ENCODE data around the gene C21orf91. TPM values are rescaled to one million over a fixed set of nuclear protein-coding genes. Genes with fewer than 3 reads are reported as not detected.
A peak's percentile ranks its signal among the peaks of the same experiment; 100 is the strongest.

C21orf91 gene
- total RNA-seq, 1 experiment from 2014 or later, result 22.1 TPM

DNA sequence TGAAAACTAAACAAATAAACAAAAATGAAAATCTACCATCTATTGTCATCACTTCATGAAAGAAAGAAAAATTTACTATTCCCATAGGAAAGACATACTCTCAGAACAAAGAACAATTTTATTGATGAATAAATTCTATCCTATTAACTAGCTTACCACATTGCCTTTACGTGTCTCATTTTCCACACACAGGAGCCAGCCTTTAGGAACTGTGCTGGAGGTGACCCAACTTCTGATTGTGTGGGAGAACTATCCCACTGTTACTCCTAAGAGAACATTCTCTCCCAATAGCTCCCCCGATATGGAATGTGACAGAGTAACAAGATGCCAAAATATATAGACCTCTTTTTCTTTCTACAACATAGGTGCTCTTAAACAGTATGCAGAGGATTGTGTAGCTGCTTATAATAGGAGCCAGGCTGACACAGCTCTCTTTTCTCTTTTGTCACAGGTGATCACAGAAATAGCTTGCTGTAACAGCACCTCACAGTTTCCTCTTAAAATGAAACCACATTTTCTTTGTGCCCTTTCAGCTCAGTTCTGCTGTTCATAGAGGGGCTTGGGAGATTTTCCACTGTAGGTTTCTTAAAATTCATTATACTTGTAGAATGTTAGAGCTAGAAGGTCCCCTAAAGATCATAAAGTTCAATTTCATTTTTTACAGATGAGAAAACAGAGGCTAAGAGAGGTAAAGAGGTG lies 35.5 kb downstream of the C21orf91 start:
- H3K9me3 Mint-ChIP-seq (ENCODE audit: unreplicated experiment), result no peaks in the 10 kb centered on the region
- TF ChIP-seq, protein P1, sequence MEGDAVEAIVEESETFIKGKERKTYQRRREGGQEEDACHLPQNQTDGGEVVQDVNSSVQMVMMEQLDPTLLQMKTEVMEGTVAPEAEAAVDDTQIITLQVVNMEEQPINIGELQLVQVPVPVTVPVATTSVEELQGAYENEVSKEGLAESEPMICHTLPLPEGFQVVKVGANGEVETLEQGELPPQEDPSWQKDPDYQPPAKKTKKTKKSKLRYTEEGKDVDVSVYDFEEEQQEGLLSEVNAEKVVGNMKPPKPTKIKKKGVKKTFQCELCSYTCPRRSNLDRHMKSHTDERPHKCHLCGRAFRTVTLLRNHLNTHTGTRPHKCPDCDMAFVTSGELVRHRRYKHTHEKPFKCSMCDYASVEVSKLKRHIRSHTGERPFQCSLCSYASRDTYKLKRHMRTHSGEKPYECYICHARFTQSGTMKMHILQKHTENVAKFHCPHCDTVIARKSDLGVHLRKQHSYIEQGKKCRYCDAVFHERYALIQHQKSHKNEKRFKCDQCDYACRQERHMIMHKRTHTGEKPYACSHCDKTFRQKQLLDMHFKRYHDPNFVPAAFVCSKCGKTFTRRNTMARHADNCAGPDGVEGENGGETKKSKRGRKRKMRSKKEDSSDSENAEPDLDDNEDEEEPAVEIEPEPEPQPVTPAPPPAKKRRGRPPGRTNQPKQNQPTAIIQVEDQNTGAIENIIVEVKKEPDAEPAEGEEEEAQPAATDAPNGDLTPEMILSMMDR (IDR thresholded peaks at IDR 0.05; ENCODE audit: unreplicated experiment), result no peak
- no TSS peak for BruUV-seq (replicated peaks)
- intact Hi-C loops (cut with micrococcal nuclease), result no loop called here
- H3K27ac Mint-ChIP-seq (ENCODE audit: low read depth, unreplicated experiment), result no peak overlapping the region
- H3K4me3 Mint-ChIP-seq (ENCODE audit: unreplicated experiment), result no peak overlapping the region
- no peaks in the 10 kb centered on the region for H3K27me3 Mint-ChIP-seq (ENCODE audit: insufficient read depth, unreplicated experiment)
- ChIA-PET CTCF (interaction anchor here (0.8 kb wide), 1 partner anchor 141 kb away, joined by 3 read pairs; no protein-coding TSS in a partner anchor), POLR2A (interaction anchor here (1.0 to 1.2 kb wide), 3 partner anchors 16 to 109 kb away, joined by 3 to 4 read pairs (median 3); no protein-coding TSS in a partner anchor)
- H3K36me3 Mint-ChIP-seq (ENCODE audit: insufficient read depth, unreplicated experiment), result peaks cover 41% of the 10 kb centered on the region
- no peak for DNase-seq (ENCODE audit: unreplicated experiment)
- peaks cover 9% of the 10 kb centered on the region for H3K4me1 Mint-ChIP-seq (ENCODE audit: insufficient read depth, unreplicated experiment)

DNA sequence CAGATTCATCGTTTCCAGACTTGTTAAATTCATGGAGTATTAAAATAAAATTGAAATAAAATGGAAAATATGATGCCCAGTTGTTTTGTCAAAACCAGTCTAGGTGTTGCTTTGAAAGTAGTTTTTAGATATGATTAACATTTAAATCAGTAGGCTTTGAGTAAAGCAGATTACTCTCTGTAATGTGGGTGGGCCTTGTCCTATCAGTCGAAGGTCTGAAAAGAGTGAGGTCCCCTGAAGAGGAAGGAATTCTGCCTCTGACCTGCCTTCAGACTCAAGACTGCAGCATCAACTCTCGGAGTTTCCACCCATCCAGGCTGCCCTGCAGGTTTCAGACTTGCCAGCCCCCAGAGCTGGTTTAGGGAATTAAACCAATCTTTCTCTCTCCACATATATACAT lies 36.2 kb downstream of the C21orf91 start:
- BruUV-seq (replicated peaks), result no TSS peak
- intact Hi-C loops (cut with micrococcal nuclease), result no loop called here
- H3K9me3 Mint-ChIP-seq (ENCODE audit: unreplicated experiment), result no peaks in the 10 kb centered on the region
- DNase-seq (ENCODE audit: unreplicated experiment), result no peak
- peak overlapping the region; percentile 16 for H3K27ac Mint-ChIP-seq (ENCODE audit: low read depth, unreplicated experiment)
- H3K4me1 Mint-ChIP-seq (ENCODE audit: insufficient read depth, unreplicated experiment), result peaks cover 9% of the 10 kb centered on the region
- POLR2A ChIA-PET, result interaction anchor here (1.2 to 1.7 kb wide), 2 partner anchors 94 to 108 kb away, joined by 4 to 5 read pairs; no protein-coding TSS in a partner anchor
- H3K36me3 Mint-ChIP-seq (ENCODE audit: insufficient read depth, unreplicated experiment), result peaks cover 41% of the 10 kb centered on the region
- CTCF ChIA-PET, result no interaction called here
- TF ChIP-seq, protein P1 (IDR thresholded peaks at IDR 0.05; ENCODE audit: unreplicated experiment), result no peak
- H3K4me3 Mint-ChIP-seq (ENCODE audit: unreplicated experiment), result no peak overlapping the region
- H3K27me3 Mint-ChIP-seq (ENCODE audit: insufficient read depth, unreplicated experiment), result no peaks in the 10 kb centered on the region

GRCh38 chr21:17782051-17782450 lies 37.1 kb downstream of the C21orf91 start:
- Mint-ChIP-seq H3K27ac (ENCODE audit: low read depth, unreplicated experiment) (no peak overlapping the region), H3K4me1 (ENCODE audit: insufficient read depth, unreplicated experiment) (peaks cover 9% of the 10 kb centered on the region), H3K27me3 (ENCODE audit: insufficient read depth, unreplicated experiment) (no peaks in the 10 kb centered on the region), H3K9me3 (ENCODE audit: unreplicated experiment) (no peaks in the 10 kb centered on the region), H3K36me3 (ENCODE audit: insufficient read depth, unreplicated experiment) (peaks cover 35% of the 10 kb centered on the region), H3K4me3 (ENCODE audit: unreplicated experiment) (no peak overlapping the region)
- BruUV-seq (replicated peaks), result no TSS peak
- intact Hi-C loops (cut with micrococcal nuclease), result no loop called here
- no peak for DNase-seq (ENCODE audit: unreplicated experiment)
- TF ChIP-seq, protein P1 (IDR thresholded peaks at IDR 0.05; ENCODE audit: unreplicated experiment), result no peak
- ChIA-PET CTCF (interaction anchor here (1.0 kb wide), 1 partner anchor 93 kb away, joined by 4 read pairs; no protein-coding TSS in a partner anchor), POLR2A (interaction anchor here (1.3 to 1.9 kb wide), 6 partner anchors 9 to 93 kb away, joined by 3 to 8 read pairs (median 4); no protein-coding TSS in a partner anchor)

DNA sequence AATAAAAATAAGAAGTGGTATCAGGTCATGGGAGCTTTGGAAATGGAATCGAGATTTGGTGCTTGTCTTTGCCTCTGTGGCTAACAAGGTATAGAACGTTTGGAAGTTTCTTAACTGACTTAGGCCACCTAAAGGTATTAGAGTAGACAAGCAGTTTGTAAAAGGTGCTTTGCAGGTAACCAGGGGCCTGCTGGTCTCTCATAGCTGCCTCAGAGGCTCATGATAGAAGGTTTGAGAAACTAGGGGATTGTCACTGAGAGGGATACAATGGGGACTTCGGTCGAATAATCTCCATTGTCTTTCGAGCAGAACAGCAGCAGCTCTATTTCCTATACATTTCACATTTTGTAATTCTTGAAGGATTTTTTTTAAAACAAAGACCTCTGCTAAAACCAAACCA lies 37.6 kb downstream of the C21orf91 start:
- H3K27ac Mint-ChIP-seq (ENCODE audit: low read depth, unreplicated experiment), result no peak overlapping the region
- no peaks in the 10 kb centered on the region for H3K9me3 Mint-ChIP-seq (ENCODE audit: unreplicated experiment)
- no peak overlapping the region for H3K4me3 Mint-ChIP-seq (ENCODE audit: unreplicated experiment)
- BruUV-seq (replicated peaks), result no TSS peak
- DNase-seq (ENCODE audit: unreplicated experiment), result no peak
- no peaks in the 10 kb centered on the region for H3K27me3 Mint-ChIP-seq (ENCODE audit: insufficient read depth, unreplicated experiment)
- H3K36me3 Mint-ChIP-seq (ENCODE audit: insufficient read depth, unreplicated experiment), result peaks cover 30% of the 10 kb centered on the region
- intact Hi-C loops (cut with micrococcal nuclease), result no loop called here
- peaks cover 9% of the 10 kb centered on the region for H3K4me1 Mint-ChIP-seq (ENCODE audit: insufficient read depth, unreplicated experiment)
- TF ChIP-seq, protein P1 (IDR thresholded peaks at IDR 0.05; ENCODE audit: unreplicated experiment), result no peak
- CTCF ChIA-PET, result interaction anchor here (1.0 to 1.1 kb wide), 2 partner anchors 10 to 143 kb away, joined by 3 to 5 read pairs; no protein-coding TSS in a partner anchor
- POLR2A ChIA-PET, result interaction anchor here (0.8 to 1.9 kb wide), 8 partner anchors 9 to 93 kb away, joined by 3 to 8 read pairs (median 4); no protein-coding TSS in a partner anchor
